K562 (cell line): ENCODE data around the gene PRDM10. TPM values are rescaled to one million over a fixed set of nuclear protein-coding genes. Genes with fewer than 3 reads are reported as not detected.

Source experiments
- ATAC-seq: fragments of 200-7000 bp; cut with Tn5 transposase; 3 replicates; pipeline ENCODE4 v1.9.1; 2020; ENCODE audit warnings: moderate library complexity
- BruUV-seq: library from RNA; stranded (reverse); fragments of 400-500 nt; replicated peaks from 2 replicates; lab custom pipeline; 2021; lab: Mats Ljungman, UMichigan
- CTCF ChIA-PET: fragments of 300-600 bp; formaldehyde crosslinking; extraction: SDS; loops from one replicate; lab custom pipeline; 2021; ENCODE audit warnings: low intra/inter-chr PET ratio; lab: Yijun Ruan, JAX
- POLR2A ChIA-PET: fragments of 300-600, 350-650 bp; sonication (Branson Sonifier 250); formaldehyde crosslinking; extraction: SDS; loops from one replicate; lab custom pipeline; 2021; ENCODE audit warnings: antibody characterized with exemption, inconsistent platforms; lab: Yijun Ruan, JAX
- DNase-seq, 4 experiments: peaks; one replicate each; pipeline versions ENCODE4 v3.0.0 to v3.0.0-alpha.2; 2011 to 2018; ENCODE audit warnings: low spot score in 3 of 4, mixed read lengths in 3 of 4; ENCODE audit errors: extremely low read depth in 1 of 4
- FAIRE-seq: peaks from 2 replicates; lab custom pipeline; 2011; peaks lifted over from hg19 to GRCh38; lab: Jason Lieb, UNC
- H2AFZ ChIP-seq: 2 replicates; pipeline ENCODE4 v1.6.0; 2011; ENCODE audit warnings: low read depth, low read length, control low read depth, inconsistent platforms
- H3K27ac ChIP-seq: fragments of 200-600 bp; 3 replicates; pipeline ENCODE4 v1.8.0; 2011; ENCODE audit warnings: low read depth, mild to moderate bottlenecking, control low read depth, inconsistent platforms, low read length, moderate library complexity, mixed read lengths; ENCODE audit errors: extremely low read depth
- H3K27me3 ChIP-seq, 2 experiments: fragments of 300-600 bp in 1 of 2; 2 replicates in 1 of 2; 3 replicates in 1 of 2; pipeline versions ENCODE4 v1.6.0 to v1.8.0; 2011; ENCODE audit warnings: inconsistent platforms in 2 of 2, low read length in 2 of 2, mild to moderate bottlenecking in 1 of 2, mixed read lengths in 1 of 2, moderate library complexity in 1 of 2; ENCODE audit not compliant: control insufficient read depth in 2 of 2, insufficient read depth in 2 of 2
- H3K36me3 ChIP-seq: fragments of 300-600 bp; 3 replicates; pipeline ENCODE4 v1.8.0; 2011; ENCODE audit warnings: mild to moderate bottlenecking, low read length, inconsistent platforms; ENCODE audit not compliant: control insufficient read depth, insufficient read depth
- H3K4me1 ChIP-seq, 2 experiments: fragments of 200-600 bp in 1 of 2; replicated peaks in 1 of 2; 2 replicates in 1 of 2; 3 replicates in 1 of 2; pipeline versions ENCODE4 v1.5.1 to v1.8.0; 2011; ENCODE audit warnings: inconsistent platforms in 2 of 2, low read length in 2 of 2, mild to moderate bottlenecking in 1 of 2, mixed read lengths in 1 of 2, moderate library complexity in 1 of 2; ENCODE audit not compliant: control insufficient read depth in 2 of 2, insufficient read depth in 2 of 2
- H3K4me2 ChIP-seq: 2 replicates; pipeline ENCODE4 v1.6.1; 2011; ENCODE audit warnings: low read length, control low read depth, inconsistent platforms, mixed read lengths; ENCODE audit not compliant: insufficient read depth
- H3K4me3 ChIP-seq: fragments of 200-600 bp; sonication (generic), shearing (Covaris generic); 2 replicates; pipeline ENCODE4 v1.5.1; 2016; ENCODE audit warnings: control low read depth, inconsistent platforms
- H3K79me2 ChIP-seq: fragments of 200-600 bp; 3 replicates; pipeline ENCODE4 v1.8.0; 2011; ENCODE audit warnings: low read length, inconsistent platforms; ENCODE audit not compliant: control insufficient read depth, insufficient read depth
- H3K9ac ChIP-seq, 2 experiments: 2 replicates each; pipeline versions ENCODE4 v1.6.0 to v1.6.1; 2011; ENCODE audit warnings: low read depth in 2 of 2, low read length in 2 of 2, control low read depth in 1 of 2, inconsistent platforms in 1 of 2, mild to moderate bottlenecking in 1 of 2, mixed read lengths in 1 of 2; ENCODE audit not compliant: insufficient read depth in 1 of 2
- H3K9me1 ChIP-seq: one replicate; pipeline ENCODE4 v1.6.0; 2011; ENCODE audit warnings: inconsistent platforms, mild to moderate bottlenecking, low read length, moderate library complexity; ENCODE audit not compliant: control insufficient read depth, insufficient read depth
- H3K9me3 ChIP-seq: replicated peaks from 2 replicates; pipeline ENCODE4 v1.5.1; 2011; ENCODE audit warnings: low read depth, low read length, inconsistent platforms; ENCODE audit not compliant: control insufficient read depth, insufficient read depth
- H4K20me1 ChIP-seq: replicated peaks from 2 replicates; pipeline ENCODE4 v1.6.1; 2011; ENCODE audit warnings: low read length, inconsistent platforms, mixed read lengths; ENCODE audit not compliant: control insufficient read depth, insufficient read depth
- BCL6 ChIP-seq: fragments of 250-450 bp; sonication (Bioruptor Pico); IDR thresholded peaks from 2 replicates; pipeline ENCODE4 v1.4.0; 2020
- ILF3 ChIP-seq: fragments of 450-650 bp; IDR thresholded peaks from 2 replicates; pipeline ENCODE4 v1.6.1; 2018; ENCODE audit warnings: antibody characterized with exemption, mild to moderate bottlenecking, moderate library complexity, borderline replicate concordance
- KAT7 ChIP-seq: sonication (generic); formaldehyde crosslinking; IDR thresholded peaks from 2 replicates; pipeline ENCODE4 v1.8.0; 2022; ENCODE audit warnings: missing genetic modification reagents, mild to moderate bottlenecking, borderline replicate concordance
- SMARCA4 ChIP-seq: fragments of 450-650 bp; IDR thresholded peaks from 2 replicates; pipeline ENCODE4 v1.6.1; 2016
- TAF9B ChIP-seq: fragments of 450-650 bp; IDR thresholded peaks from 2 replicates; pipeline ENCODE4 v1.6.1; 2018; ENCODE audit warnings: mild to moderate bottlenecking; ENCODE audit not compliant: partially characterized antibody
- ZBED1 ChIP-seq: IDR thresholded peaks from 2 replicates; pipeline ENCODE4 v1.6.1; 2014
- WGBS: fragments of 100-300 bp; shearing (Covaris generic); methylation state at CpG from one replicate; pipeline ENCODE4 v1.1.6; 2016; ENCODE audit warnings: low coverage, mixed read lengths; ENCODE audit not compliant: insufficient coverage; ENCODE audit errors: missing lambda C conversion rate; 5-methylcytosine and 5-hydroxymethylcytosine counted together
- in situ Hi-C: fragments of 300-500 bp; cut with MboI; formaldehyde crosslinking; loops from 4 replicates; pipeline ENCODE4 v1.15.0; 2018; ENCODE audit warnings: inconsistent platforms, mixed read lengths
- intact Hi-C: fragments of 100-400 bp; cut with micrococcal nuclease; formaldehyde crosslinking; loops from 2 replicates; pipeline ENCODE4 v1.14.2; 2022
- polyA plus RNA-seq, 8 experiments: library from polyadenylated mRNA; depleted of rRNA in 4 of 8; stranded (reverse) in 5 of 8; unstranded in 3 of 8; fragments of >200 nt; fragmentation: Nextera tagmentation in 2 of 8; fragmentation: Illumina TruSeq in 1 of 8; extraction: Ambion mirVana in 2 of 8; extraction: Trizol in 1 of 8; gene quantifications; 2 replicates each; pipeline versions ENCODE4 v1.2.1 to v1.2.3, GENCODE V29; 2011 to 2014; ENCODE audit warnings: inconsistent platforms in 1 of 8, missing spikeins in 1 of 8
- total RNA-seq, 7 experiments: library from RNA; depleted of rRNA in 6 of 7; stranded (reverse); fragments of >200 nt in 6 of 7; fragmentation: Illumina TruSeq in 2 of 7; extraction: Trizol in 2 of 7; gene quantifications; 2 replicates each; pipeline versions ENCODE4 v1.2.1 to v1.2.3, GENCODE V29; 2011 to 2021; ENCODE audit warnings: low replicate concordance in 1 of 7
- TF ChIP-seq, protein P1 (sequence below): sonication (generic); formaldehyde crosslinking; IDR thresholded peaks from 2 replicates; pipeline ENCODE4 v1.8.0; 2022; ENCODE audit warnings: mild to moderate bottlenecking, missing genetic modification reagents, borderline replicate concordance
- TF ChIP-seq, protein P2 (sequence below): fragments of 250-450 bp; sonication (Bioruptor Pico); IDR thresholded peaks from 2 replicates; pipeline ENCODE4 v1.6.1; 2021; ENCODE audit warnings: mild to moderate bottlenecking
- TF ChIP-seq, protein P3 (sequence below): fragments of 450-650 bp; IDR thresholded peaks from 2 replicates; pipeline ENCODE4 v1.6.1; 2016; ENCODE audit warnings: antibody characterized with exemption
- TF ChIP-seq, protein P4 (sequence below): fragments of 200-800 bp; sonication (Bioruptor generic); IDR thresholded peaks from 2 replicates; pipeline ENCODE4 v1.6.1; 2017; ENCODE audit warnings: missing genetic modification characterization, missing compliant biosample characterization

Gene PRDM10
- total and polyA plus RNA-seq, 9 of the 15 experiments (the other 6 are each of a cell fraction or from before 2014, with no cell fraction given), result 0.89 to 9.3 (median 4.5) TPM

DNA sequence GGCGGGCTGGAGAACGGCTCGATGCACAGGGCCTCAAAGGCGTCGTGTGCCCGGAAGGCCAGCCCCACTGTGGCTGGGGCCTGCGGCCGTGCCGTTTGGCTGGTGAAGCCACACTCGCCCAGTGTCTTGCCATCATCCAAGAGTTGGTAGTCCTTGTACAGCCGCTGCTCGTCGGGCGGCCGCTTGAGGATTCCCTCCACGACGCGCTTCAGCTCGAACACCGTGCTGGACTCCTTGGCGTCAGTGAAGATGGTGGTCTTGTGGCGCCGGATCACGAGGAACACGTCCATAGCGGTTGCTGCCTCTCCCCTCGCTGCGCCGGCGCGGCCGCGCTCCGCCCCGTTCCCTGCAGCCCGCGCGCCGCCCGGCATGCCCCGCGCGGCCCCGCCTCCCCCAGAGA is 30.3 kb upstream of the PRDM10 start:
- DNase-seq (no peak), FAIRE-seq (no peak), ATAC-seq (no peak)
- Histone ChIP-seq H3K4me2 (no peak overlapping the region), H3K27ac (no peak overlapping the region), H3K36me3 (no peaks in the 10 kb centered on the region), H3K27me3 (no peaks in the 10 kb centered on the region), H2AFZ (no peak overlapping the region), H3K9me1 (no peaks in the 10 kb centered on the region), H3K79me2 (no peaks in the 10 kb centered on the region), H3K4me3 (no peak overlapping the region), H4K20me1 (no peaks in the 10 kb centered on the region), H3K9me3 (no peaks in the 10 kb centered on the region), H3K9ac (no peak overlapping the region), H3K4me1 (peaks cover 3 to 4% of the 10 kb centered on the region in 2 experiments; a peak in 4 of 5 replicates)
- CTCF ChIA-PET, result no interaction called here
- POLR2A ChIA-PET, result interaction anchor here (1.0 to 1.6 kb wide), 3 partner anchors 16 to 93 kb away, joined by 3 read pairs; no protein-coding TSS in a partner anchor
- intact Hi-C loops, result no loop called here
- TF ChIP-seq KAT7 (CRISPR knock-in tag), result no peak
- no peak for TF ChIP-seq TAF9B
- TF ChIP-seq, protein P1, sequence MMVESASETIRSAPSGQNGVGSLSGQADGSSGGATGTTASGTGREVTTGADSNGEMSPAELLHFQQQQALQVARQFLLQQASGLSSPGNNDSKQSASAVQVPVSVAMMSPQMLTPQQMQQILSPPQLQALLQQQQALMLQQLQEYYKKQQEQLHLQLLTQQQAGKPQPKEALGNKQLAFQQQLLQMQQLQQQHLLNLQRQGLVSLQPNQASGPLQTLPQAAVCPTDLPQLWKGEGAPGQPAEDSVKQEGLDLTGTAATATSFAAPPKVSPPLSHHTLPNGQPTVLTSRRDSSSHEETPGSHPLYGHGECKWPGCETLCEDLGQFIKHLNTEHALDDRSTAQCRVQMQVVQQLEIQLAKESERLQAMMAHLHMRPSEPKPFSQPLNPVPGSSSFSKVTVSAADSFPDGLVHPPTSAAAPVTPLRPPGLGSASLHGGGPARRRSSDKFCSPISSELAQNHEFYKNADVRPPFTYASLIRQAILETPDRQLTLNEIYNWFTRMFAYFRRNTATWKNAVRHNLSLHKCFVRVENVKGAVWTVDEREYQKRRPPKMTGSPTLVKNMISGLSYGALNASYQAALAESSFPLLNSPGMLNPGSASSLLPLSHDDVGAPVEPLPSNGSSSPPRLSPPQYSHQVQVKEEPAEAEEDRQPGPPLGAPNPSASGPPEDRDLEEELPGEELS (CRISPR knock-in tag), result no peak
- TF ChIP-seq, protein P2, sequence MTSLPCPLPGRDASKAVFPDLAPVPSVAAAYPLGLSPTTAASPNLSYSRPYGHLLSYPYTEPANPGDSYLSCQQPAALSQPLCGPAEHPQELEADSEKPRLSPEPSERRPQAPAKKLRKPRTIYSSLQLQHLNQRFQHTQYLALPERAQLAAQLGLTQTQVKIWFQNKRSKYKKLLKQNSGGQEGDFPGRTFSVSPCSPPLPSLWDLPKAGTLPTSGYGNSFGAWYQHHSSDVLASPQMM (CRISPR knock-in tag), result no peak
- no peak for TF ChIP-seq BCL6
- TF ChIP-seq, protein P3, sequence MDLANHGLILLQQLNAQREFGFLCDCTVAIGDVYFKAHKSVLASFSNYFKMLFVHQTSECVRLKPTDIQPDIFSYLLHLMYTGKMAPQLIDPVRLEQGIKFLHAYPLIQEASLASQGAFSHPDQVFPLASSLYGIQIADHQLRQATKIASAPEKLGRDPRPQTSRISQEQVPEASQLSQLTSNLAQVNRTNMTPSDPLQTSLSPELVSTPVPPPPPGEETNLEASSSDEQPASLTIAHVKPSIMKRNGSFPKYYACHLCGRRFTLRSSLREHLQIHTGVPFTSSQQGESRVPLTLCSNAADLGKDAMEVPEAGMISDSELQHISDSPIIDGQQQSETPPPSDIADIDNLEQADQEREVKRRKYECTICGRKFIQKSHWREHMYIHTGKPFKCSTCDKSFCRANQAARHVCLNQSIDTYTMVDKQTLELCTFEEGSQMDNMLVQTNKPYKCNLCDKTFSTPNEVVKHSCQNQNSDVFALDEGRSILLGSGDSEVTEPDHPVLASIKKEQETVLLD, result no peak
- TF ChIP-seq ZBED1, result no peak
- TF ChIP-seq SMARCA4, result no peak
- no peak for TF ChIP-seq ILF3
- TF ChIP-seq, protein P4, sequence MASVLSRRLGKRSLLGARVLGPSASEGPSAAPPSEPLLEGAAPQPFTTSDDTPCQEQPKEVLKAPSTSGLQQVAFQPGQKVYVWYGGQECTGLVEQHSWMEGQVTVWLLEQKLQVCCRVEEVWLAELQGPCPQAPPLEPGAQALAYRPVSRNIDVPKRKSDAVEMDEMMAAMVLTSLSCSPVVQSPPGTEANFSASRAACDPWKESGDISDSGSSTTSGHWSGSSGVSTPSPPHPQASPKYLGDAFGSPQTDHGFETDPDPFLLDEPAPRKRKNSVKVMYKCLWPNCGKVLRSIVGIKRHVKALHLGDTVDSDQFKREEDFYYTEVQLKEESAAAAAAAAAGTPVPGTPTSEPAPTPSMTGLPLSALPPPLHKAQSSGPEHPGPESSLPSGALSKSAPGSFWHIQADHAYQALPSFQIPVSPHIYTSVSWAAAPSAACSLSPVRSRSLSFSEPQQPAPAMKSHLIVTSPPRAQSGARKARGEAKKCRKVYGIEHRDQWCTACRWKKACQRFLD (CRISPR knock-in tag), result no peak
- BruUV-seq, result no TSS peak
- WGBS, result 68% methylated on average over 10 of the region's 44 CpGs
- in situ Hi-C loops, result loop anchor here (10.0 kb wide), 1 partner anchor 1512 kb away; no protein-coding TSS in a partner anchor
